Hippocampal formation (tissue), 2 donors: ENCODE results near the gene SAFB.

Experiments
- DNase-seq, 2 donors: peaks; one replicate each; lab custom pipeline; 2025; lab: John Stamatoyannopoulos, UW

The SAFB gene

DNA sequence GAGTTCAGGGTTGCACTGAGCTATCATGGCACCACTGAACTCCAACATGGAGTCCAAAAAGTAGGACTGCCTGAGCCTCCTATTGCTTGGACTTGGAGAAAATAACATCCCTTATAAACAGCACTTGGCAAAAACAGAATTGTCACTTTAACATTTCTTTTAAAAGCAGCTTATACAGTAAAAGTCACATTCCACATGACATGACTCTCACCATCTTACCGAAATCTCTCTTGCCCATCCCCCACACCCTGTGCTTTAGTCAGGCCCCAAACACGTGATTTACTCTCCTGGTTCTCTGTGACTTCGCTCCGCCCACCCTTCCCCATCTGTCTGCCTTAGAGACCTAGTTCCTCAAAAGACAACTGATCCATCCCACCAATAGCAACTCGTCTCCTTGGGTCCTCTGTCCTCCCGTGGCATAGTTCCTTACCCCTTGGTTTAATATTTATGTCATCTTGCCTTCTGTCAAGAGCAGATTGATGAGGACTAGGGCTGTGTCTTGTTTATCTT, 4.6 kb downstream of the SAFB start:
- DNase-seq = peak; percentile 18 to 27

GRCh38 chr19:5628461-5628860, 5.6 kb downstream of the SAFB start:
- no peak for DNase-seq

GRCh38 chr19:5628919-5629481, 6.1 kb downstream of the SAFB start:
- DNase-seq = no peak

DNA sequence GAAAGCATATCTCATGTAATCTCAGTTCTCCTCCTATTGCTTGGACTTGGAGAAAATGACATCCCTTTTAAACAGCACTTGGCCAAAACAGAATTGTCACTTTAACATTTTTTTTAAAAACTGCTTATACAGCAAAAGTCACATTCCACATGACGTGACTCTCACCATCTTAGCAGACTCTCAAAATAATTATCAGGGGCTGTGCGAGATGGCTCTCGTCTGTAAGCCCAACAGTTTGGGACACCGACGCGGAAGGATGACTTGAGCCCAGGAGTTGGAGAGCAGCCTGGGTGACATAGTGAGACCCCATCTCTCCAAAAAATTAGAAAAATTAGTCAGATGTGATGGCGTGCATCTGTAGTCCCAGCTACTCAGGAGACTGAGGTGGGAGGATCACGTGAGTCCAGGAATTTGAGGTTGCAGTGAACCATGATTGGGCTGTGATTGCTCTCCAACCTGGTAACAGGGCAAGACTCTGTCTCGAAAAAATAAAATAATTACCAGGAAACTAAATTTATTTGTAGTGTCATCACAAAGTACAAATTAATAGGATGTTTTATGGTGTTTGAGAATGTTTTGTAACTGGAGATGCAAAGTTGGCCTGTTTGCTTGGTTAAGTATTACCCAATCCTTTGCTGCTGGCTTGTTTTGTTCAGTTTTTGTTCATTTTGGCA, 8.8 kb downstream of the SAFB start:
- DNase-seq = no peak

DNA sequence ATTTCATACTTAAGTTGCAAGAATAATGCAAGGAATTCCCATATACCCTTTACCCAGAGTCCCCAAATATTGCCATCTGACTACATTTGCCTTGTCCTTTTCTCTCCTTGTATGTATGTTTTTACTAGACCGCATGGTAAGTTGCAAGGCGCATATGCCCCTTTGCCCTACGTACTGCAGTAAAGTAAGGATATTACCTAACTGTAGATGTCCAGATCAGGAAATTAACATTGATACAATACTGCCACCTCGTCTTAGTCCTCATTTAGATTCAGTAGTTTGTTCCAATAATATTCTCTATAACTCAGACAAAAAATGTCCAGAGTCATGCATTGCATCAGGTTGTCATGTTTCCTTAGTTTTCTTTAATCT, 9.3 kb downstream of the SAFB start:
- no peak for DNase-seq

DNA sequence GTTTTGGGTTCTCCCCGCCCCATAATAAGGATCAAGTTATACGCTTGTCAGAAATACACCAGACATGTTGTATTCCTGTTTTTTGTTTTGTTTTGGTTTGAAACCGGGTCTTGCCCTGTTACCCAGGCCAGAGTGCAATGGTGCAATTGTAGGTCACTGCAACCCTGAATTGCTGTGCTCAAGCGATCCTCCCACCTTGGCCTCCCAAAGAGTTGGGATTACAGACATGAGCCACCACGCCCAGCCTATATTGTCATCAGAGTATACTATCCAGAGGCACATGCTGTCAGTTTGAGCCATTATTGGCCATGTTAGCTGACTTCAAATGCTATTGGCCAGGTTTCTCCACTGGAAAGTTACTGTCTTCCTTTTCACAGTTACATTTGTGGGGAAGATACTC, 9.8 kb downstream of the SAFB start:
- no peak for DNase-seq

DNA sequence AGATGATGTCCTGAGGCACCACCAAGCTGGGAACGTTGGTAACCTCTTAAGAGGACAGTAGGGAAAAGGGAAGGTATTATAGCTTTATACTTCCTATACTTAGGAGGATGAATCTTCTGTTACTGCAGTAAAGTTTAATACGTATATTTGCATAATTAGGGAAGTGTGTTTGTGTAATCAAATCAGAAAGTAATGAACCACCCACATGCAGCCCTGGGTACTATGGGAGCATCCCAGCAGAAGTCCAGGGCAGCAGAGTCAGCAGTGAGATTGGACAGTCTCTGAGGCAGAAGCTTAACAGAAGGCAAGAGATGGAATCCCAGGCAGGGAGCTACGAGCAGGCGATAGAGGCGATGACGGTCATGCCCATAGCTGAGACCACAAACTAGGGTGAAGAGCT, 12.5 kb downstream of the SAFB start:
- DNase-seq = no peak

GRCh38 chr19:5637971-5638370, 15.1 kb downstream of the SAFB start:
- DNase-seq = no peak

DNA sequence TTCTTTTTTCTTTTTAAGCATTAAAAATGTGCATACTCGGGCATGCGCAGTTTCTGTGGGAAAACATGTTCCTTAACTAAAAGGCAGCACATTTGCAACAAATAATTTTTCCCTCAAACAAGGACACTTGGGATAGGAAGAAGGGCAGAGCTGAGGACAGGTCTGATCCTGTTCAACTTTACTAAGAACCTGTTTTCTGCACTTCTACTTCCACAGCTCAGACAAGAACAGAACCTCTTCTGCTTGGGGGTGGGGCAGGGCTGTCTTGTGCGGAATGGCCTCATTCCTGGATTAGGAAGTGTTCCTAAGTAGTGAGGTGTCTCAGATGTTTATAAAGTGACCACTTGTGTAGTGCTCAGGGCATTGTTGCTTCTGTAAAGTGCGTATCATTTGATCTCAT, 18.3 kb downstream of the SAFB start:
- no peak for DNase-seq

GRCh38 chr19:5642204-5642603, 19.3 kb downstream of the SAFB start:
- DNase-seq = no peak

- no peak for DNase-seq
These were observed 20.2 kb downstream of the SAFB start for GRCh38 chr19:5643060-5643459.

DNA sequence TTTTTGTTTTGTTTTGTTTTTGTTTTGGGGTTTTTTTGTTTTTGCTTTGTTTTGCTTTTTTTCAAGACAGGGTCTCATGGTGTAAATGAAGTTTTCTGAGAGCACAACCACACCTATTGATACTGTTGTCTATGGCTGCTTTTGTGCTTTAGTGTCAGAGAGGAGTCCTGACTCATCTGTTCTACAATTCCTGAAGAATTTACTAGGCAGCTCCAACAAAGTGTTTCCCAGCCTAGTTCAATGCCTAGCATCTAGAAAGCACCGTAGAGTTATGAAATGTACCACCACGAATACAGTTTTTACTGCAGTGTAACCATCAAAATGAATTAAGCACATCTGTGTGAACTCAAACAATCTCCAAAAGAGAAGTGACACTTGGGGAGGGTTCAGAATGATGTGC, 21.2 kb downstream of the SAFB start:
- no peak for DNase-seq

DNA sequence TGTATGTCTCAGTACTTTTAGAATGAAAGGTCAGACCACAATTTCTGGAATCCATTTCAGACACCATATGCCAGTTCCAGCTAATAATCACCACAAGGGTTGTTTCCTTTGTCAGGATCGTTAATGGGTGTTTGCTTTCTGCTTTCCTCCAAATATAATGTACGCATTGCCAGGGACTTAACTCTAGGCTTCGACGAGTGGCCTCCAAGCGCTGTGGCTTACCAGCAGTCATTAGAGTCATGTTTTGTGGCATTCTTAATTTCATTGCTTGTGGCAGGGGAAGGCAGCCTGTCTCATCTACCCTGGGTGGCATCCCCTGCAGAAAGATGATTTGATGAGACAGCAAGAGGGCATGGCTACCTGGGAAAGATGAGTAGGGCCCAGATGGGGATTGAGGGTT, 22.5 kb downstream of the SAFB start:
- no peak for DNase-seq

DNA sequence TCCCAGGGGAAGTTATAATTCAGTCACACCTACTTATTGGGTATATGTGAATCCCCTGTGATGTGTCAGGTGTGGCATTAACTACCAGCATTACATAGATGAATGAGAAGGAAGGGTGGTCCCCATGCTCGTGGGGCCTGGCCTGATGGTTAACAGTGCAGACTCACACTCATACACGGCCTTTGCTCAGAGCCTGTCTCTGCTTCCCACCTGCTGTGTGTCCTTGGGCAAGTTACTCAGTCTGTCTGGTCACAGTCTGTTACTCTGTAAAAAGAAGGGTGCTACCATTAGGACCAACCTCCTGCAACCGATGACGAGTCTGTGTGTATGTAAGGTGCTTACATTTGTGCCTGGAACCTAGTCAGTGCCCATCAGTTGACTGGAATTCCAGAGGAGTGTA, 23.8 kb downstream of the SAFB start:
- no peak for DNase-seq

DNA sequence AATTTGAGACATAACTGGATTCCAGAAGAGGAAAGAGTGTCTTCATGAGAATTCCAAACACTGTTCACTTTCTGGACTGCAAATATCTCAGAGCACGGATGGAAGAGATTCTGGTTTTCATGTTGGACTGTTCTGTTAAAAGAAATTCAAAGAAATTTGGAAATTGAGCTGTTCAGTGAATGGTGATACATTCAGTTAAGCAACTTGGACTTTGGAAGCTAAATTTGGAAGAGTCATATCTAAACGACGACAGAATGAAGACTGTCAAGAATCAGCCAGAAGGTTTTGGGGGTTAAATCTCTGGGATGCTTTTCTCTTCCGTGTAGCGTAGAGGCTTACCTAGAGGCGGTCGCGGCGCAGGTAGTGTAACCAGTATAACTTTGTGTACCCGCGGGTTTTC, 25.6 kb downstream of the SAFB start:
- DNase-seq = no peak

- DNase-seq = no peak
These were observed 28.5 kb downstream of the SAFB start for GRCh38 chr19:5651361-5651760.

DNA sequence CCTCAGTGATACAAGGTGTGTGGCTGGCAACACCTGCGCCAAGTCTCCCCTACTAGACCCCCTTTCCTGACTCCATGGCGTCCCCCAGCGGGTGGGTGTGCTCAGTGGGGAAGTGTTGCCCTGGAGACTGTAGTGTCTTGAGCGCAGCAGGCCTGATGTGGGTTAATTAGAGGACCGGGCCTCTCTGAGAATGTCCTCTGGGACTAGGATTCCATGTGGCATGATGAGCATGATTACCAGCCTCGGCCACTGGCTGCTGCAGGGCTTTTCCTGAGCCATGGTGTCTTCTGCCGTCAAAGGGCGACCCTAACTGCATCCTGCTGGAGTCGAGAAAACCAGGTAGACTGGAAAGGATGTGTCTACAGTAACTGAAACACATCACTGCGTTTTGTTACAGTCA, 29.4 kb downstream of the SAFB start:
- no peak for DNase-seq

DNA sequence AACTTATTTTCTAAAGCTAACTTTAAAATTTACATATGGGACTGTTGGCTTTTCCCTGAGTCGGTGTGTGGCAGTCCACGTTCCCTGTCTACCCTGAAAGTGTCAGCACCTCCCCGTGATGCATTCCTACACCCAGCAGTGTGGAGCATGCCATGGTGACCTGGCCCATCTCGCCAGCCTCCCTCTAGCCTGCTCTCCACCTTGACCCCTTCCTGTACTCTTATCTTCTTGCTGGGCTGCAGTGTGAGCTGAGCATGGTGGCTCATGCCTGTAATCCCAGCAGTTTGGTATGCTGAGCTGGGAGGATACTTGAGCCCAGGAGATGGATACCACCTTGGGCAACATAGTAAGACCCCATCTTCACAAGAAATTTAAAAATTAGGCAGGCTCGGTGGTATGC, 32.0 kb downstream of the SAFB start:
- DNase-seq = no peak

DNA sequence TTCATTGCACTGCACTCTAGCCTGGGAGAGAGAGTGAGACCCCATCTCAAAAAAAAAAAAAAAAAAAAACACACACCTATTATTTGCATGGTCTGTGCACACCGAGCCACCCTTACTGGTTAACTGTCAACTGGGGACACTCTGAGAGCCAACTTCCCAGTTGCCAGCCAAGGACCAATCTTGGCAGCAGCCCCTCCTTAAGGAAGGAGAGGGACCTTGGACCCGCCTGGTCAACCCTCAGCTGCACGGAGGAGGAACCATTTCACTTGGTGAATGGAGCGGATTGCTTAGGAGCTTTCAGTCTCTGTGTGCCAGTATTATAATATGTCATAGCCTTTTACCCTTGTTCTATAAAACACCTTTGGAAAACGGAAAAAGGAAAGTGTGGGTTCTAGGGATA, 32.5 kb downstream of the SAFB start:
- DNase-seq = no peak

DNA sequence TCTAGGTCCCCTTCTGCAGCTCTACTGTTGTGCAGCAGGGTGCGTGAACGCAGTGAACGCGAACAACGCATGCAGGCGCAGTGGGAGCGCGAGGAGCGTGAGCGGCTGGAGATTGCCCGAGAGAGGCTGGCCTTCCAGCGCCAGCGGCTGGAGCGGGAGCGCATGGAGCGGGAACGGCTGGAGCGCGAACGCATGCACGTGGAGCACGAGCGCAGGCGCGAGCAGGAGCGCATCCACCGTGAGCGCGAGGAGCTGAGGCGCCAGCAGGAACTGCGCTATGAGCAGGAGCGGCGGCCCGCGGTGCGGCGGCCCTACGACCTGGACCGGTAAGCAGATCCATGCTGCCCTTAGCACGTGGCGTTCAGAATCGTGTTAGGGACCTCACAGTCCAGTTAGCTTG, 38.6 kb downstream of the SAFB start:
- DNase-seq = no peak

DNA sequence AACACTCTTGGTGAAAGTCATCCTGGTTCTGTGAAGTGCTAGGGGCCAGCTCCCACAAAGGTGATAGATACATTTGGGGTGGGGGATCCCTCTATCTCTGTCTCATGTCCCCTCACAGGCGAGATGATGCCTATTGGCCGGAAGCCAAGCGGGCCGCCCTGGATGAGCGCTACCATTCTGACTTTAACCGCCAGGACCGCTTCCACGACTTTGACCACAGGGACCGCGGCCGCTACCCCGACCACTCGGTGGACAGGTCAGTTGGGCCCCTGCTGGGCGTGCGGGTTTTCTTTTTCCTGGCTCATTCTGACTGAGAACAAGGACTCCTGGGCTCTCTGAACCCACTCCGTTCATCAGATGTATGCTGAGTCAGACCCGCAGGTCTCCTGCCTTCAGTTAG, 41.0 kb downstream of the SAFB start:
- no peak for DNase-seq

DNA sequence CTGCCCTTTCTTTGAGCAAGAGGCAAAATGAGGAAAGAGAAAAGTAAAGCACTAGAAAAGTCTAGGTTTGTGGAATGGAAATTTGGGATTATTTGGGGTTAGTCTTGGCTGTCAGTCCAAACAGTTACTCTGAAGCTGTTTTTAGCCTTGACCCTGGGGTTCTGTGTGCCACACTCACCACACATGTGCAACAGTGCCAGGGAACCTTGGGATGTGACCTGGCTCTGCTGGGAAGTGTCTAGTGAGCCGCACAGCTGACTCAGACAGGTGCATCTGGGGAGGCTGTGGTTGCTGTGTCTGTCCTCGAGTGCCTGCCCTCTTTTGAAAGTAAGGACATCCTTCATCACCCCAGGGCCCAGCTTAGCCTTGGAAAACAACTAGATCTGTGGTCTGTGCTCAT, 41.6 kb downstream of the SAFB start:
- DNase-seq = no peak

- no peak for DNase-seq
These were observed 43.1 kb downstream of the SAFB start for GRCh38 chr19:5665781-5666513.
